HepG2 (cell line): ENCODE results near the gene ABCC9. TPM values are rescaled to one million over a fixed set of nuclear protein-coding genes. Genes with fewer than 3 reads are reported as not detected.

Experiments
- ATAC-seq: fragments of 200-7000 bp; cut with Tn5 transposase; 3 replicates; pipeline ENCODE4 v1.9.1; 2020; ENCODE audit warnings: mild to moderate bottlenecking, moderate library complexity
- BruUV-seq: library from RNA; stranded (reverse); fragments of 400-500 nt; replicated peaks from 2 replicates; lab custom pipeline; 2021; lab: Mats Ljungman, UMichigan
- CTCF ChIA-PET: fragments of 300-600 bp; formaldehyde crosslinking; extraction: SDS; loops from one replicate; lab custom pipeline; 2021; ENCODE audit warnings: low total read pairs, inconsistent platforms, low intra/inter-chr PET ratio; lab: Yijun Ruan, JAX
- POLR2A ChIA-PET: fragments of 350-600 bp; sonication (Branson Sonifier 250); formaldehyde crosslinking; loops from one replicate; lab custom pipeline; 2020; ENCODE audit warnings: antibody characterized with exemption, inconsistent platforms; lab: Yijun Ruan, JAX
- DNase-seq: peaks from one replicate; pipeline ENCODE4 v3.0.0-alpha.2; 2015; ENCODE audit warnings: low spot score
- FAIRE-seq: peaks from 3 replicates; lab custom pipeline; 2011; peaks lifted over from hg19 to GRCh38; lab: Jason Lieb, UNC
- H2AFZ ChIP-seq: one replicate; pipeline ENCODE4 v1.6.1; 2011; ENCODE audit warnings: low read length, inconsistent platforms
- H3K27ac ChIP-seq: fragments of 300-600 bp; 3 replicates; pipeline ENCODE4 v1.8.0; 2011; ENCODE audit warnings: mixed run types, mild to moderate bottlenecking, mixed read lengths, low read length, inconsistent platforms; ENCODE audit not compliant: insufficient read depth; ENCODE audit errors: extremely low read length
- H3K27me3 ChIP-seq, 2 experiments: fragments of 200-600 bp in 1 of 2; 2 replicates in 1 of 2; 3 replicates in 1 of 2; pipeline versions ENCODE4 v1.6.0 to v1.8.0; 2011; ENCODE audit warnings: low read length in 2 of 2, mild to moderate bottlenecking in 2 of 2, moderate library complexity in 2 of 2, inconsistent platforms in 1 of 2; ENCODE audit not compliant: insufficient read depth in 2 of 2, control insufficient read depth in 1 of 2
- H3K36me3 ChIP-seq, 2 experiments: fragments of 200-600 bp in 1 of 2; replicated peaks in 1 of 2; 2 replicates in 1 of 2; 3 replicates in 1 of 2; pipeline versions ENCODE4 v1.5.1 to v1.8.0; 2011; ENCODE audit warnings: low read length in 2 of 2, inconsistent platforms in 1 of 2; ENCODE audit not compliant: insufficient read depth in 2 of 2, control insufficient read depth in 1 of 2
- H3K4me1 ChIP-seq: 2 replicates; pipeline ENCODE4 v1.5.1; 2012; ENCODE audit warnings: low read length, inconsistent platforms; ENCODE audit not compliant: insufficient read depth
- H3K4me2 ChIP-seq: 2 replicates; pipeline ENCODE4 v1.6.0; 2011; ENCODE audit warnings: low read depth, low read length, inconsistent platforms
- H3K4me3 ChIP-seq, 3 experiments: fragments of 200-600 bp in 1 of 3; sonication (generic), shearing (Covaris generic) in 1 of 3; replicated peaks in 1 of 3; 2 replicates each; pipeline ENCODE4 v1.5.1; 2011 to 2016; ENCODE audit warnings: low read length in 3 of 3, inconsistent platforms in 2 of 3, low read depth in 2 of 3, mild to moderate bottlenecking in 2 of 3, control low read depth in 1 of 3, mixed read lengths in 1 of 3; ENCODE audit not compliant: insufficient read depth in 1 of 3
- H3K79me2 ChIP-seq: one replicate; pipeline ENCODE4 v1.6.1; 2011; ENCODE audit warnings: low read length, inconsistent platforms; ENCODE audit not compliant: insufficient read depth
- H3K9ac ChIP-seq: 2 replicates; pipeline ENCODE4 v1.6.0; 2011; ENCODE audit warnings: mild to moderate bottlenecking, low read depth, low read length, inconsistent platforms; ENCODE audit not compliant: insufficient read depth
- H3K9me3 ChIP-seq: 2 replicates; pipeline ENCODE4 v1.5.1; 2012; ENCODE audit warnings: mild to moderate bottlenecking, low read length
- H4K20me1 ChIP-seq: 2 replicates; pipeline ENCODE4 v1.6.0; 2011; ENCODE audit warnings: inconsistent platforms, mild to moderate bottlenecking, low read length, moderate library complexity; ENCODE audit not compliant: insufficient read depth
- ARHGAP35 ChIP-seq: sonication (generic); formaldehyde crosslinking; IDR thresholded peaks from 2 replicates; pipeline ENCODE4 v1.9.0; 2022; ENCODE audit warnings: mild to moderate bottlenecking, inconsistent platforms, moderate library complexity, missing genetic modification reagents, borderline replicate concordance
- EHMT2 ChIP-seq: fragments of 200-600 bp; sonication (generic); IDR thresholded peaks from 2 replicates; pipeline ENCODE4 v1.7.0; 2017; ENCODE audit warnings: antibody characterized with exemption, low read depth, low read length, borderline replicate concordance
- NCOA2 ChIP-seq: sonication (generic); formaldehyde crosslinking; IDR thresholded peaks from 2 replicates; pipeline ENCODE4 v1.8.0; 2022; ENCODE audit warnings: inconsistent platforms
- PCBP2 ChIP-seq: fragments of 200-400 bp; formaldehyde crosslinking; optimal IDR thresholded peaks from 2 replicates; pipeline ENCODE3; 2018; ENCODE audit warnings: low read length, low read depth; ENCODE audit not compliant: poor library complexity, severe bottlenecking
- REXO4 ChIP-seq: sonication (generic); formaldehyde crosslinking; IDR thresholded peaks from 2 replicates; pipeline ENCODE4 v1.8.0; 2022; ENCODE audit warnings: missing genetic modification reagents, mild to moderate bottlenecking, borderline replicate concordance
- SIN3B ChIP-seq: fragments of 150-350 bp; IDR thresholded peaks from 2 replicates; pipeline ENCODE4 v1.6.1; 2014; ENCODE audit warnings: low read length
- ZBTB21 ChIP-seq: sonication (generic); formaldehyde crosslinking; IDR thresholded peaks from 2 replicates; pipeline ENCODE4 v1.4.0; 2020; ENCODE audit warnings: missing genetic modification reagents
- ZNF205 ChIP-seq: IDR thresholded peaks from 2 replicates; pipeline ENCODE4 v1.6.1; 2018; ENCODE audit warnings: missing biosample characterization, missing genetic modification reagents
- ZNF3 ChIP-seq: IDR thresholded peaks from 2 replicates; pipeline ENCODE4 v1.7.0; 2017; ENCODE audit warnings: inconsistent platforms
- ZNF337 ChIP-seq: sonication (generic); formaldehyde crosslinking; IDR thresholded peaks from 2 replicates; pipeline ENCODE4 v1.5.1; 2020; ENCODE audit warnings: missing genetic modification reagents, low read depth, mild to moderate bottlenecking, borderline replicate concordance
- WGBS: methylation state at CpG from one replicate; pipeline ENCODE4 v1.1.6; 2017; ENCODE audit warnings: low lambda C conversion rate; 5-methylcytosine and 5-hydroxymethylcytosine counted together
- in situ Hi-C: cut with HindIII; loops from 2 replicates; pipeline ENCODE4 v1.10.0; 2017; ENCODE audit warnings: low pct_unique_long_range_greater_than_20kb; ENCODE audit not compliant: extremely low pct_ligation_motif_present
- intact Hi-C: fragments of 100-400 bp; cut with micrococcal nuclease; formaldehyde crosslinking; loops from one replicate; pipeline ENCODE4 v1.10.0; 2022; ENCODE audit not compliant: unreplicated experiment
- polyA plus RNA-seq, 8 experiments: library from polyadenylated mRNA; depleted of rRNA in 3 of 8; stranded (reverse) in 7 of 8; unstranded in 1 of 8; fragments of >200 nt; fragmentation: Illumina TruSeq in 4 of 8; extraction: Trizol in 4 of 8; gene quantifications; 2 replicates each; pipeline versions ENCODE4 v1.2.1 to v1.2.3, GENCODE V29; 2011 to 2016; ENCODE audit warnings: low read depth in 4 of 8, missing spikeins in 1 of 8, mixed read lengths in 1 of 8; ENCODE audit not compliant: insufficient read depth in 1 of 8
- total RNA-seq, 5 experiments: library from RNA; depleted of rRNA; stranded (reverse); fragments of >200 nt; fragmentation: Illumina TruSeq; extraction: Trizol; gene quantifications; 2 replicates each; pipeline ENCODE4 v1.2.3, GENCODE V29; 2016; ENCODE audit warnings: low read depth in 1 of 5
- TF ChIP-seq, protein P1 (sequence below): IDR thresholded peaks from 2 replicates; pipeline ENCODE4 v1.6.1; 2016
- TF ChIP-seq, protein P2 (sequence below): sonication (generic); formaldehyde crosslinking; IDR thresholded peaks from 2 replicates; pipeline ENCODE4 v1.9.0; 2021; ENCODE audit warnings: missing genetic modification reagents, borderline replicate concordance
- TF ChIP-seq, protein P3 (sequence below): sonication (generic); formaldehyde crosslinking; IDR thresholded peaks from 2 replicates; pipeline ENCODE4 v1.5.1; 2020; ENCODE audit warnings: mild to moderate bottlenecking, missing genetic modification reagents, moderate library complexity

ABCC9 gene
- total and polyA plus RNA-seq, 2 of the 13 experiments (the other 11 are each of a cell fraction or from before 2014, with no cell fraction given), result not detected

DNA sequence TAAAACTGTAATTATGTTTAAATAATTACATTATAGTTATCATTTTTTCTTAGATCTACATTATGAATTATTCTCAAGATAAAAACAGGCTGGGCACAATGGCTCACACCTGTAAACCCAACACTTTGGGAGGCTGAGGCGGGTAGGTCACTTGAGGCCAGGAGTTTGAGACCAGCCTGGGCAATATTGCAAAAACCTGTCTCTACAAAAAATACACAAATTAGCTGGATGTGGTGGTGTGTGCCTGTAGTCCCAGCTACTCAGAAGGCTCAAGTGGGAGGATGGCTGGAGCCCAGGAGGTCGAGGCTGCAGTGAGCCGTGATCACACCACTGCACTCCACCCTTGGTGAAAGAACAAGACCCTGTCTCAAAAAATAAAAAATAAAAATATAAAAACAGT lies 126.4 kb downstream of the ABCC9 start:
- in situ Hi-C loops (no loop called here), intact Hi-C loops (no loop called here)
- Histone ChIP-seq H2AFZ (no peak overlapping the region), H3K27ac (no peak overlapping the region), H4K20me1 (no peaks in the 10 kb centered on the region), H3K9me3 (peaks cover 10% of the 10 kb centered on the region; the same call in 1 of the 2 replicates), H3K79me2 (no peaks in the 10 kb centered on the region), H3K4me2 (no peak overlapping the region), H3K36me3 (no peaks in the 10 kb centered on the region), H3K4me3 (no peak overlapping the region), H3K9ac (no peak overlapping the region), H3K4me1 (0 out of 2 replicates have a peak, but pooled peaks cover 13% of the 10 kb centered on the region), H3K27me3 (no peaks in the 10 kb centered on the region)
- TF ChIP-seq, protein P1, sequence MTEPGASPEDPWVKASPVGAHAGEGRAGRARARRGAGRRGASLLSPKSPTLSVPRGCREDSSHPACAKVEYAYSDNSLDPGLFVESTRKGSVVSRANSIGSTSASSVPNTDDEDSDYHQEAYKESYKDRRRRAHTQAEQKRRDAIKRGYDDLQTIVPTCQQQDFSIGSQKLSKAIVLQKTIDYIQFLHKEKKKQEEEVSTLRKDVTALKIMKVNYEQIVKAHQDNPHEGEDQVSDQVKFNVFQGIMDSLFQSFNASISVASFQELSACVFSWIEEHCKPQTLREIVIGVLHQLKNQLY, result no peak
- TF ChIP-seq, protein P2, sequence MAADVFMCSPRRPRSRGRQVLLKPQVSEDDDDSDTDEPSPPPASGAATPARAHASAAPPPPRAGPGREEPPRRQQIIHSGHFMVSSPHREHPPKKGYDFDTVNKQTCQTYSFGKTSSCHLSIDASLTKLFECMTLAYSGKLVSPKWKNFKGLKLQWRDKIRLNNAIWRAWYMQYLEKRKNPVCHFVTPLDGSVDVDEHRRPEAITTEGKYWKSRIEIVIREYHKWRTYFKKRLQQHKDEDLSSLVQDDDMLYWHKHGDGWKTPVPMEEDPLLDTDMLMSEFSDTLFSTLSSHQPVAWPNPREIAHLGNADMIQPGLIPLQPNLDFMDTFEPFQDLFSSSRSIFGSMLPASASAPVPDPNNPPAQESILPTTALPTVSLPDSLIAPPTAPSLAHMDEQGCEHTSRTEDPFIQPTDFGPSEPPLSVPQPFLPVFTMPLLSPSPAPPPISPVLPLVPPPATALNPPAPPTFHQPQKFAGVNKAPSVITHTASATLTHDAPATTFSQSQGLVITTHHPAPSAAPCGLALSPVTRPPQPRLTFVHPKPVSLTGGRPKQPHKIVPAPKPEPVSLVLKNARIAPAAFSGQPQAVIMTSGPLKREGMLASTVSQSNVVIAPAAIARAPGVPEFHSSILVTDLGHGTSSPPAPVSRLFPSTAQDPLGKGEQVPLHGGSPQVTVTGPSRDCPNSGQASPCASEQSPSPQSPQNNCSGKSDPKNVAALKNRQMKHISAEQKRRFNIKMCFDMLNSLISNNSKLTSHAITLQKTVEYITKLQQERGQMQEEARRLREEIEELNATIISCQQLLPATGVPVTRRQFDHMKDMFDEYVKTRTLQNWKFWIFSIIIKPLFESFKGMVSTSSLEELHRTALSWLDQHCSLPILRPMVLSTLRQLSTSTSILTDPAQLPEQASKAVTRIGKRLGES (CRISPR knock-in tag), result no peak
- TF ChIP-seq REXO4, result no peak
- TF ChIP-seq, protein P3, sequence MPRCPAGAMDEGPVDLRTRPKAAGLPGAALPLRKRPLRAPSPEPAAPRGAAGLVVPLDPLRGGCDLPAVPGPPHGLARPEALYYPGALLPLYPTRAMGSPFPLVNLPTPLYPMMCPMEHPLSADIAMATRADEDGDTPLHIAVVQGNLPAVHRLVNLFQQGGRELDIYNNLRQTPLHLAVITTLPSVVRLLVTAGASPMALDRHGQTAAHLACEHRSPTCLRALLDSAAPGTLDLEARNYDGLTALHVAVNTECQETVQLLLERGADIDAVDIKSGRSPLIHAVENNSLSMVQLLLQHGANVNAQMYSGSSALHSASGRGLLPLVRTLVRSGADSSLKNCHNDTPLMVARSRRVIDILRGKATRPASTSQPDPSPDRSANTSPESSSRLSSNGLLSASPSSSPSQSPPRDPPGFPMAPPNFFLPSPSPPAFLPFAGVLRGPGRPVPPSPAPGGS (CRISPR knock-in tag), result no peak
- no peak for TF ChIP-seq ZBTB21 (CRISPR knock-in tag)
- TF ChIP-seq NCOA2 (CRISPR knock-in tag), result no peak
- TF ChIP-seq ARHGAP35 (CRISPR knock-in tag), result no peak
- TF ChIP-seq EHMT2, result no peak
- no peak for TF ChIP-seq ZNF337
- no peak for TF ChIP-seq PCBP2
- no peak for TF ChIP-seq SIN3B
- TF ChIP-seq ZNF3 (CRISPR knock-in tag), result no peak
- TF ChIP-seq ZNF205 (CRISPR knock-in tag), result no peak
- CTCF ChIA-PET, result no interaction called here
- FAIRE-seq (no peak), ATAC-seq (no peak), DNase-seq (no peak)
- BruUV-seq, result no TSS peak
- POLR2A ChIA-PET, result no interaction called here
- WGBS, result 38% methylated on average over 3 of the region's 3 CpGs
